GM19324 (cell line): ENCODE results near the gene AKNA.

Experiments used
- ATAC-seq: cut with Tn5 transposase; IDR thresholded peaks from one replicate; pipeline ENCODE4 v1.9.1; 2021; ENCODE audit warnings: mild to moderate bottlenecking, moderate library complexity; ENCODE audit not compliant: unreplicated experiment, low FRiP score

The AKNA gene, protein sequence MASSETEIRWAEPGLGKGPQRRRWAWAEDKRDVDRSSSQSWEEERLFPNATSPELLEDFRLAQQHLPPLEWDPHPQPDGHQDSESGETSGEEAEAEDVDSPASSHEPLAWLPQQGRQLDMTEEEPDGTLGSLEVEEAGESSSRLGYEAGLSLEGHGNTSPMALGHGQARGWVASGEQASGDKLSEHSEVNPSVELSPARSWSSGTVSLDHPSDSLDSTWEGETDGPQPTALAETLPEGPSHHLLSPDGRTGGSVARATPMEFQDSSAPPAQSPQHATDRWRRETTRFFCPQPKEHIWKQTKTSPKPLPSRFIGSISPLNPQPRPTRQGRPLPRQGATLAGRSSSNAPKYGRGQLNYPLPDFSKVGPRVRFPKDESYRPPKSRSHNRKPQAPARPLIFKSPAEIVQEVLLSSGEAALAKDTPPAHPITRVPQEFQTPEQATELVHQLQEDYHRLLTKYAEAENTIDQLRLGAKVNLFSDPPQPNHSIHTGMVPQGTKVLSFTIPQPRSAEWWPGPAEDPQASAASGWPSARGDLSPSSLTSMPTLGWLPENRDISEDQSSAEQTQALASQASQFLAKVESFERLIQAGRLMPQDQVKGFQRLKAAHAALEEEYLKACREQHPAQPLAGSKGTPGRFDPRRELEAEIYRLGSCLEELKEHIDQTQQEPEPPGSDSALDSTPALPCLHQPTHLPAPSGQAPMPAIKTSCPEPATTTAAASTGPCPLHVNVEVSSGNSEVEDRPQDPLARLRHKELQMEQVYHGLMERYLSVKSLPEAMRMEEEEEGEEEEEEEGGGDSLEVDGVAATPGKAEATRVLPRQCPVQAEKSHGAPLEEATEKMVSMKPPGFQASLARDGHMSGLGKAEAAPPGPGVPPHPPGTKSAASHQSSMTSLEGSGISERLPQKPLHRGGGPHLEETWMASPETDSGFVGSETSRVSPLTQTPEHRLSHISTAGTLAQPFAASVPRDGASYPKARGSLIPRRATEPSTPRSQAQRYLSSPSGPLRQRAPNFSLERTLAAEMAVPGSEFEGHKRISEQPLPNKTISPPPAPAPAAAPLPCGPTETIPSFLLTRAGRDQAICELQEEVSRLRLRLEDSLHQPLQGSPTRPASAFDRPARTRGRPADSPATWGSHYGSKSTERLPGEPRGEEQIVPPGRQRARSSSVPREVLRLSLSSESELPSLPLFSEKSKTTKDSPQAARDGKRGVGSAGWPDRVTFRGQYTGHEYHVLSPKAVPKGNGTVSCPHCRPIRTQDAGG (N-terminal part only)

DNA sequence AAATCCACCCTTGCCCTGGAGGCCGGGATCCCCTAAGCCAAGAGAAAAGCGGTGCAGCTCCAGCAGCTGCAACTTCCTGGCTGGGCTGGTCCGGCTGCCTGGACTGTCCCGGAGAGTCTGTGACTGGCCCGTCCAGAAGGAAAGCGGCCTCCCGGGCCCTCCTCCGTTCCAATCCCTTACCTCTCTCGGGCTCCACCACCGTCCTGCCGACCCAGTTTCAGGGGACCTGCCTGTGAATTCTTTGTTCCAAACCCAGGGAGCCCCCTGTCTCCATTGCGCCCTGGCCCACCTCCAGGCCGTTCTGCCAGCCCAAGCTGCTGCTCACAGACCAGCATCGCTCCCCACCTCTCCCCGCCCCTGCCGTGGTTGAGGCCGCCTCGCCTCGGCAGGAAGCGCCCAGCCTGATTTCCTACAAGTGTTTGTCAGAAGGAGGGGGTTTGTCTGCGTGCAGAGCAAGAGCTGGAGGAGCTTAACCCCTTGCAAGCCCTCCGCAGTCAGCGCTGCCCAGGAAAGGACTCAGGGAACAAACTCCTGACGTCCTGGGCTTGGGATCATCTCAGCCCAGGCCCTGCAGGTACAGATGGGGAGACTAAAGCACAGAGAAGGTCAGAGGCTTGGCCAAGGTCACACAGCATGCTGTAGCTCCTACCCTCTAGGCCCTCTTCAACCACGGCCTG, at the start of gene AKNA:
Gene AKNA (minus strand): TSS at position 303 of the 677 bp plus-strand sequence. CDS start 6,649 bp downstream, outside the sequence.
- peak; percentile 38 for ATAC-seq

DNA sequence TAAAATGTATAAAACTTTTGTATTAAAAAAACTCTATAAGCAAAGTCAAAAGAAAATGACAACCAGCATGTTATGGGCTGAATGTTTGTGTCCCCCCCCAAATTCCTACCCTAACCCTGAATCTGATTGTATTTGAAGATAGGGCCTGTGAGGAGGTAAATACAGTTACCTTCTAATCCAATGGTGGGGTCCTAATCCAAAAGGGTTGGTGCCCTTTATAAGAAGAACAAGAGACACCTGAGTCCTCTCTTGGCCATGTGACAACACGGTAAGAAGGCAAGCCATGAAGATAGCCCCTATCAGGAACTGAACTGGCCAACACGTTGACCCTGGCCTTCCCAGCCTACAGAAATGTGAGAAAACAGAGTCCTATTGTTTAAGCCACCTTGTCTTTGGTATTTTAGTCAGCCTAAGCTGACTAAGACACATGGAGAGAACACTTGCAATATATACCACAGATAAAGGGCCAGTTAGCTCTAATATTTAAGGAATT, 49.7 kb upstream of the AKNA start:
- no peak for ATAC-seq

DNA sequence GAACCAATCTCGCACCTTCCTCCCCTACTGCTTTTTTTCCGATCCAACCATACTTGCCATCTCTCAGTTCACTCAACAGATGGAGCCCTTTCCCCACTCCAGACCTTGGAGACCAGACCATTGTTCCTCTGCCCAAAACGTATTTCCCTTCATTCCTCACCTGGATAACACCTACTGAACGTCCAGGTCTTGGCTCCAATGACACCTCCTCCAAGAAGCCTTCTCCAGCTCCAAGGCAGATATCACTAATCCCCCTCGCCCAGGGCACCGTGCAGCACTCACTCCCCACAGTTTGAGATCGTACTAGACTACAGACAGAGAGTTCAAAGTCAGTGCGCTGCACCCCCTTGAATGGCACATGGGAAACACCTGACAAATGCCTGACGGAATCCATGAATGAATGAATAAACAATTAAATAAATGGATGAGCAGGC, 47.1 kb upstream of the AKNA start:
- ATAC-seq = no peak

DNA sequence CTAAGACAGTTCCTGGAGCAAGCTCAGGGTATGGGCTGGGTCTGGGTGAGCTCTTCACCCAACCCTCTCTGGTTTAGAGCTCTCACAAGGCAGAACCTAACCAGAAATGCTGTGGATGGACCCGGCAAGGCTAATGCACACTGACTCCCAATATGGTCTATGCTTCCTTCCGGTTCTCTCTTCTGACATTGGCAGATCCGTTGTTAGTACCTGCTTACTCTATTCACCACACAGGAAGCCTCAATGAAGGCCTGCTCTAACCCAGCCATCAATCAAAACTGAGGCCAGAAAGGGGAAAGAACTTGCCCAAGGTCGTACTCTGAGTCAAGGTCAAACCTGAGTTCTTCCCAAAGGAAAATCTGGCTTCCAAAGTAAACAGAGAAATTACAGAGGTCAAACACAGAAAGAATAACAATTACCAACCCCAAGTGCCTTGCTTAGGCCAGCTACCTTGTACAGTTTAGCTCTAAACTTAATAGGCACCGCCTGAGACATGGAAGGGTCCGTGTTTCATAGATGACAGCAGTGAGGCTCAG, 46.0 kb upstream of the AKNA start:
- no peak for ATAC-seq

DNA sequence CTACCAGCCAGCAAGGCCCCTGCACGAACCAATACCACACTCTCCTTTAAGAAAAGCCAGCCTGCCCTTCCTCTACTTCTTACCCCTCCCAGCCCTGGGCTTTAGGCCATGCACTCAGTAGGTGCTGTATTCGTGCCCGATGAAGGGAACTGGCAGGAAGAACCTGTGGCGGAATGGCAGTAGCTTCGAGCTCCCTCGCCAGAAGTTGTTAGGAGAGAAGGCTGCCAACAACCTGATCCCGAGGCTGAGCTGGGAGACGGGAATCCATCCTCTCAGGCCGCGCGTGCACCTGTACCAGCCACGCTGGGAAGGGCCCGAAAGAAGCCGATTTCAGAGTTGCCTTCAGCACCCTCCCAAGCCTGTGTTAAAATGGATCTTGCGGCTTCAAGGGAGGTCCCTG, 45.3 kb upstream of the AKNA start:
- ATAC-seq = no peak

DNA sequence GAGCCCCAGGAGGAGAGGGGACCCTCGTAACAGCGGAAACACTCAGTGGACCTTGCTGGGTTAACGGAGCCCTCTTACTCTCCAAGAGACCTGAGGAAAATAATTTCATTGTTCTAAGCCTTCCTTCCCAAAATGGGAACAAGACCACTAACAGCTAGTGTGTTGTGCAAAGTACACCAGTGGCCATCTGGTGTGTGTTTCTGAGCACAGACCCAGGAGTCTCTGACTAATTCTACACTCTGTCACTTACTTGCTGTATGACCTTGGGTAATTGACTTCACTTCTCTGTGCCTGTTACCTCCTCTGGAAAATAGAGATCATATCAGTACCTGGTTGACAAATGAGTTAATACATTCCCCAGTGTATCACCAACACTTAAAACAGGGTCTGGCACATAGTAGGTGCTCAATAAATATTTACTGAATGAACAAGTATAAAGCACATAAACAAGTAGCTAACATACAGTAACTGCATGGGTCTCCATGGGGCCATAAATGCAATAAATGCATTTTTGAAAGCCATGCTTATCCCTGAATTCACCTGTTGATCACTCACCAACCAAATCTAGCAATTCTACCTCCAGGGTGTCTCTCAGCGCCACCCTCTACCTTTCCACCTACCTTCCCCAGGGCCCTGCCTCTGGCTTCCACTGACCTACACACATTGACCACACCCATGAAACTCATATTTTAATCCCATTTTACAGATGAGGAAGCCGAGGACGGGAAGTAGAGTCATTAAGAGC, 44.7 kb upstream of the AKNA start:
- no peak for ATAC-seq

DNA sequence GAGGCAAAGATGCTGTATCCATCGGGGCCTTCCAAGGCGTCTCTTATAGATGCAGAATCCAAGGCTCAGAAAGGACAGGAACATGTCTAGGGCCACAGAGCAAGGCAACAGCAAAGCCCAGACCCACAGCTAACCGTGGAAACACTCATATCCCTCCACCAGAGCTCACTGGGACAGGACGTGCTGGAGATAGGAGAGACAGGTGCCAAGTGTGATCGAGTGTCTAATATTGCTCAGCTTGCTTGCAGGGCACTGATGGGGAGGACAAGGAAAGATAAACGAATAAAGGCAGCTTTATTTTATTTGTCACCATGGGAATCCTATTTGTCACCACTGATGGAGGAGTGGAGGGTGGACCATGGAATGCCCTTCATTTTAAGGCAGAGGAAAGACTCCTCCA, 44.0 kb upstream of the AKNA start:
- no peak for ATAC-seq

DNA sequence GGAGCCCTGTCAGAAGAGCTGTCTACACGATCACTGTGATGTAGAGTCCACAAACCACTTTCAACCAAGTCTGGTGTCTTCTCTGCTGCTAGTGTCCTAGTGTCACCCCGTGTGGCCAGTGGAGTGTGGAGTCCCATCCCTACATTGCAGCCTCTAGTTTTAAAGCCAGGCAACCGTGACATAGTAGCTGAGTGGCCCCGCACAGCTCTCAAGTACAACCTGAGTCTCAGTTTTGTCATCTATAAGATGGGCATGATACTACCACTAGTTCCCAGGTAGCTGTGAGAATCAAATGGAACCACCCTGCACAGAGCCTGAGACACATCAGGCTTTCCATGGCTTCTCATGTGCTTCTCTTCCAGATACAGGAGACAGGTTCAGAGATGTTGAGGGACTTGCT, 43.2 kb upstream of the AKNA start:
- ATAC-seq = no peak

DNA sequence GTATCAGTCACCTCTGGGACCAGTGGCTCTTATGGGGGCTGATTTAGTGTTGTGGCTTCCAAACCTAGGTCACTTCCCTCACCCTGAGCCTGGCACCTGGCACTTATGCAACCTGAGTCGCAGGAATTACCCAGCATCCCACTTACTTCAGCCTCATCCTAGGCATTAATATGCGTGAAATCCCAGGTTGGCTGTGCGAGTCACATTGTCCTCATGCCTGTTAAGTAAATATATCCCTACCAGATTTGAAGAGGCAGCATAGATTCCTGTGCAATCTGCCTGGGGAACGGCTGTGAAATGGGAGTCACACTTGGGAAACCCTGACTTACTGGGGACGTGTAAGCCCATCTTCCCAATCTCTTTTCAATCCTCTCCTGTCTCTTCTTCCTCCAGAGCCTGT, 42.7 kb upstream of the AKNA start:
- ATAC-seq = no peak

DNA sequence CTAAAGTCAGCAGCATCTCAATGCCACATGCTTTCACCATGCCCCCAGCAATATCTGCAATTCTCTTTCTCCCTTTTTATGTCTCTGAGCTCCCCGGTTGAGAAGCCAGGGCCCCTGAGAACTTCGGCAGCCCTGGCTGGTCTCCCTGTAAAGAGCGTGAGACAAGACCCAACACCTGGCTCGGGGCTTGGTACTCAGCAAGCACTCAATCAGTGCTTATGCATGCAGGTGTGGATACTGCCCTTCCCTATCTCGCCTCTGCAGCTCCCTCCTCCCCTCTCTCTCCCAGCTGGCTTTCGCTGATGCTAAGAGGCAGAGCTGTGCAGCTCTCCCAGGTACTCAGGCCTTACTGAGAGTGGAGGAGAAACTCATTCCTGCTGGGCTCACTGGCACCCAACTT, 41.7 kb upstream of the AKNA start:
- no peak for ATAC-seq

DNA sequence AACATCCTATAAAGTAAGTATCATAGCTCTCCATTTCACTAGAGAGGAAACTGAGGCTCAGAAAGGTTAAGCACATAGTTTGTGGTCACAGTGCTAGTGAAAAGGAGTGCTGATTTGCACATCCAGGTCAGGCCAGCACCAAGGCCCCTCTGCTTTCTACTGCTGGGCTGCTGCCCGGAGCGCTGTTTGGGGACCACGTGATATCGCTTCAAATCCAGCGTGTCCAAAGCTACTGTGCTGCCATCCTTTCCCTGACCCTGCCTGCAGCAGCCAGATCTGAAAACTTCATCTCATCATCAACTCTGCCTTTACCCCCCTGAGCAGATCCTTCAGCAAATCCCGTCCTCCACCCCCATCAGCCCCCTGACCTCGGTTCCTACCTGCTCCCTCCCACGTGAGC, 40.7 kb upstream of the AKNA start:
- ATAC-seq = no peak

DNA sequence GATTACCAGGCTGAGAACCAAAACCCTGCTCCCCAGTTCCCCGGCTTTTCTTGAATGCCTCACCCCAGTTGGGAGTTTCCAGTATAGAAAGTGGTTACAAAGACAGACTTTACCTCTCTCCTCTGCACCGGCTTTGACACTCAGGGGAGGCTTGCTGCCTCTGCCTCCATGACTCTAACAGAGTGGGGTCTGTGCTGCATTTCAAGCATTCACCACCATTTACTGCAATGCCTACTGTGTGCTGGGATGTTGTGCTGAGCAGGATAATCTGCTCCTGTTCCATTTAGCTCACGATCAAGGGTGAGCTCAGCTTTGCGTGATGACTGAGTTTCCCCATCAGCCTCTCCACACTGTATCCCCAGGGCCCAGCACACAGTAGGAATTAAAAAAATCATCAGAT, 39.9 kb upstream of the AKNA start:
- no peak for ATAC-seq

DNA sequence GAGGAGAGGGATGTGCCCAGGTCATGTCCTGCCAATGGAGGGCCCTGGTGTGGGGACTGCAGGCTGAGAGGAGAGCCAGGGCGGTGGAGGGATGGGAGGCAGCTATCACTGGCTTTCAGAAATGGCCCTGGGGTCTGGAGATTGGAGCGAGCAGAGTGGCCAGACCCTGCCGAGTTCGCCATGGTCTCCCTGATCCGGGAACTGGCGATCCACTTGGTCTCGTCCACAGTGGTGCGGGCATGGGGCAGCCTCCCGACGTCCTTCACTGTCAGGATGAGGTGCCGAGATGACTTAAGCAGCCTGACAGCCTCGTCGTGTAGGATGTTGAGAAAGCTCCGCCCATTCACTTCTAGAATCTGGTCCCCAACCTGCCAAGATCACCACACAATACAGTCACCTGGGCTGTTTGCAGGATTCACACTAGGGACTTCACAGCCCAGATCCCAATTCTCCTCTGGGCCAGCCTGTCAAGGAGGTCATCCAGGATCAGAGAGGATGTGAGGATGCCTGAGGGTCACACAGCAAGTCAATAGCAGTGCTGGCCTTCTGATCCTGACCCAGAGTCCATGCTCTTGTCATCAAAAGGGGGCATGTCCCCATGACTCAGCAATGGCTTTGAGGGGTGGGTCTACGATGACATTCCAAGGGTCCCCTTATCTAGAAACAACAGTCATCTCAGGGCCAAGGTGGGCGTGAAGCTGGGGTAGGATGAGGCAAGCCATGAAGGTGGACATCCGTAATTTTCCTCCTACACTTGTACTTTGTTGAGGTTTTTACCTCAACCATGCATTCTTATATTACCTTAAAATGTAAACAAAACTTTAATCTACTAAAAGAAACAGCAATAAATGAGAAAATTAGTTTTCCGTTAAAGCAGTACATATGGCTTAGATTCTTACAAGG, 38.5 kb upstream of the AKNA start:
- ATAC-seq = no peak

DNA sequence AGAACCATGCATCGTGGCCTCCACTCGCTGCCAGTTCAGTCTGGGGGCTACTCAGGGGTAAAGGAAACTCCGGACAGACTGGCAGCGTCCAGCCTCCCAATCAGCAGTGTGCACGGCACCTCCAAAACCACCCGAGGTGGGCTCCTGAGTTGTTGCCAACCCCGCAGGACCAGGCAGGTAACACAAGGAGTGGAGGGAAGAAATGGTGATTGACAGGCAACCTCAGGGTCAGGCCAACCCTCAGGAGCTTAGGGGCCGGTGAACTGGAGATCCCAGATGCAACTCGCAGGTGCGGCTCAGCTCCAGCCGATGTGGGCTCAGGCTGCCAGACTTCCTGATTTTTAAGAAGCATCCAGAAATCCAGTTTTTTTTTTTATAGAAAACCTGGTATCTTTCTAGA, 37.3 kb upstream of the AKNA start:
- no peak for ATAC-seq

DNA sequence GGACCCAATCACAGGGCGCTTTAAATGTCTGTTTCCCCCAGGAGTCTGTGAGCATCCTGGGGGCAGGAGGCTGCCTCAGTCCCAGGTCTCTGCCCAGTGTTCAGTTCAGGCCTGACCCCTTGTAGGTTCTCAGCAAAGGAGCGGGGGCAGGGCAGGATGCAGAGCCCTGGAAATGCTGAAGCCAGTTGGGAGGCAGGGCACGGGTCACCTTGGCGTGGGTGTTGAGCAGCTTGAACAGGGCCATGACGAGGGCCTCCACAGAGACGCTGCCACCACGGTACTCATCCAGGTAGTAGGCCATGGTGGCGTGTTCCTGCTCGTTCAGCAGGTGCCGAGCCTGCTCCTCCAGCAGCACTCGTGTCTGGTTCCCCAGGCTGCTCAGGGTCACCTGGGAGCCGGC, 36.3 kb upstream of the AKNA start:
- ATAC-seq = no peak

DNA sequence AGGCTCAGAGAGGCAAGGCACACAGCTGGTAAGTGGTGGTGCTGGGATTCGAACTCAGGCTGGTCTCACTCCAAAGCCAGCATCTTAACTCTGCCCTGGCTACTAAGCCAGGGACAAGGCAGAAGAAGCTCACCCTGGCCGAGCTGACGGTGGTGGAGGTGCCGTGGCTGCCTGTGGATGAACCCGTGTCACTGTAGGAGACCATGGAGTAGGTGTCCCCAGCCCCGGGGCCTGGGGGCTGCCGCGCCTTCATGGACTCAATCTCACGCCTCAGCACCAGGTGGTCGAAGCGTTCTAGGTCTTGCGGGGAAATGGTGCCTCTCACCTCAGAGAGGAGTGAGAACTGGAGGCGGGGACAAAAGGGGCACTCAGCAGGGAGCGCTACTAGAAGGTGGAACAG, 35.4 kb upstream of the AKNA start:
- no peak for ATAC-seq

DNA sequence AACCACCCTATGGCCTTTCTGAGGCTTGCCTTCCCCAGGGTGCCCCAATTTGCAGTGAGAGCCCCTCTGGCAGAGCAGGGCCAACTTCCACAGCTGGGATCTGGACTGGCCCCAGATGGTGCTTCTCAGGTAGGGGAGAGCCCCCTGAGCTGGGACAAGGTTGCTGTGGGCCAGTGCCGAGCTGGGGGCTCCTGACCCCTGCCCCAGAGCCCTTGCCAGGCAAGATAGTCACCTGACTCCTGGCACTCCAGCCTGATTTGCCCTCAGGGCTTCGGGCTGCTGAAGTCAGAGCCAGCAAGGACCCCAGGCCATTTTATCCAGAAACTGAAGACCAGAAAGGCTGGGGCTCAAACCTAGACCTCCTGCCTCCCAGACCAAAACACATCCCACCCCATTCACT, 33.4 kb upstream of the AKNA start:
- no peak for ATAC-seq

DNA sequence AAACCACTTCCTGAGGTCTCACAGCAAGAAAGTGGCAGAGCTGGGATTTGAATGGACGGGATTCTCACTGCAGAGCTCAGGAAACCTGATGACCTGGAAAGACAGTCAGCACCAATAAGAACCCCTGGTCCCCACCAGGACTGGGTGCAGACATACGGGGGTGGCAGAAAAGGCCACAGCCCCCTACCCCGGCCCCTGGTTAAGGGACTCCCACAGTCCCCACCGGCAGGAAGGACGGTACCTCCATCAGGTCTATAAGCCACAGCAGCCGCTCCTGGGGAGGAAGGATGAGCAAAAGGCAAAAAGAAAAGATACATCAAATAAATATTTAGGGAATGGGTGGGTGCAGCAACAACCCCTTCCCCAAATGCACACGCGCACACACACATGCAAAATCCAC, 32.0 kb upstream of the AKNA start:
- no peak for ATAC-seq
